Caco-2 (cell line): ENCODE results near the gene TMEM236. TPM values are rescaled to one million over a fixed set of nuclear protein-coding genes. Genes with fewer than 3 reads are reported as not detected.

ENCODE experiments used
- BruUV-seq: library from RNA; stranded (reverse); fragments of 400-500 nt; replicated peaks from 2 replicates; lab custom pipeline; 2021; lab: Mats Ljungman, UMichigan
- CTCF ChIA-PET: fragments of 300-600 bp; sonication (Branson Sonifier 250); formaldehyde crosslinking; loops from one replicate; lab custom pipeline; 2022; ENCODE audit warnings: antibody characterized with exemption; lab: Charles Lee
- POLR2A ChIA-PET: fragments of 300-600 bp; sonication (Branson Sonifier 250); formaldehyde crosslinking; loops from one replicate; lab custom pipeline; 2022; ENCODE audit warnings: antibody characterized with exemption; lab: Charles Lee
- DNase-seq, 2 experiments: peaks; one replicate each; pipeline versions ENCODE4 v3.0.0 to v3.0.0-alpha.2; 2020 to 2022
- H3K27me3 ChIP-seq: replicated peaks from 2 replicates; pipeline ENCODE4 v1.6.0; 2011; ENCODE audit warnings: low read length; ENCODE audit not compliant: control insufficient read depth, insufficient read depth
- H3K36me3 ChIP-seq: 2 replicates; pipeline ENCODE4 v1.5.1; 2011; ENCODE audit warnings: low read length; ENCODE audit not compliant: control insufficient read depth, insufficient read depth
- H3K4me1 ChIP-seq: fragments of 250-450 bp; sonication (Bioruptor Pico); 2 replicates; pipeline ENCODE4 v1.5.1; 2020; ENCODE audit warnings: mild to moderate bottlenecking
- H3K4me3 ChIP-seq: 2 replicates; pipeline ENCODE4 v1.5.1; 2011; ENCODE audit warnings: low read depth, mild to moderate bottlenecking, control low read depth, low read length
- H3K9me3 ChIP-seq: fragments of 250-450 bp; sonication (Bioruptor Pico); 2 replicates; pipeline ENCODE4 v1.5.1; 2020; ENCODE audit warnings: mild to moderate bottlenecking, moderate library complexity
- H3K27ac Mint-ChIP-seq: one replicate; pipeline ENCODE4 v1.8.0; 2022; ENCODE audit warnings: mixed read lengths; ENCODE audit not compliant: unreplicated experiment
- H3K27me3 Mint-ChIP-seq: one replicate; pipeline ENCODE4 v1.8.0; 2022; ENCODE audit warnings: mixed read lengths; ENCODE audit not compliant: insufficient read depth, unreplicated experiment
- H3K36me3 Mint-ChIP-seq: one replicate; pipeline ENCODE4 v1.8.0; 2022; ENCODE audit warnings: mild to moderate bottlenecking, mixed read lengths; ENCODE audit not compliant: insufficient read depth, unreplicated experiment
- H3K4me1 Mint-ChIP-seq: one replicate; pipeline ENCODE4 v1.8.0; 2022; ENCODE audit warnings: low read depth, mixed read lengths; ENCODE audit not compliant: unreplicated experiment
- H3K4me3 Mint-ChIP-seq: one replicate; pipeline ENCODE4 v1.8.0; 2022; ENCODE audit warnings: mild to moderate bottlenecking, moderate library complexity, mixed read lengths; ENCODE audit not compliant: unreplicated experiment
- H3K9me3 Mint-ChIP-seq: one replicate; pipeline ENCODE4 v1.8.0; 2022; ENCODE audit warnings: mixed read lengths; ENCODE audit not compliant: unreplicated experiment
- intact Hi-C: fragments of 100-400 bp; cut with micrococcal nuclease; formaldehyde crosslinking; loops from one replicate; pipeline ENCODE4 v1.10.0; 2022; ENCODE audit not compliant: unreplicated experiment
- total RNA-seq: library from RNA; stranded (reverse); gene quantifications from 2 replicates; pipeline ENCODE4 v1.2.3, GENCODE V29; 2022
- TF ChIP-seq, protein P1 (sequence below), 2 experiments: fragments of 200-600 bp in 1 of 2; IDR thresholded peaks; 1 replicate in 1 of 2; 2 replicates in 1 of 2; pipeline versions ENCODE4 v1.5.1 to v1.8.0; 2011 to 2022; ENCODE audit warnings: antibody characterized with exemption in 1 of 2, control low read depth in 1 of 2, inconsistent platforms in 1 of 2, low read depth in 1 of 2, low read length in 1 of 2, mild to moderate bottlenecking in 1 of 2, moderate library complexity in 1 of 2; ENCODE audit not compliant: insufficient read depth in 1 of 2, severe bottlenecking in 1 of 2, unreplicated experiment in 1 of 2

The TMEM236 gene
- total RNA-seq, 1 experiment from 2014 or later: 0.64 TPM

DNA sequence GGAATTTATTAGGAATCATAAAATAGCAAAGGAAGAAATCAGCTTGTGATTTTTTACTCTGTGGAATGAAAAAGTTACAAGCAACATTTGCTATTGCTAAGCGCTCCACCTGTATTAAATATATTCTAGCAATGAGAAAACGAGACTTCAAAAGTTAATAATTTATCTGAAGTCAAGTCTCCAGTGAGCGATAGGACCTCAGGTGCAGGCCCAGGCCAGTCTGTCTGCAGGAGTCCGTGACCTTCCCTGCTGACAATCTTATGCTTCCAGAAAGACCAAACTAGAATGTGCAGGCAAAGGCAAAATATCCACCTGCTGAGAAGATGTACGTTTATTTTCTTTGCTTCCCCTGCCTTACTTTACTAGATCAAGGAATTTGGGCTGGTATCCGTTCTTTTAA, 79.9 kb downstream of the TMEM236 start:
- TF ChIP-seq, protein P1, sequence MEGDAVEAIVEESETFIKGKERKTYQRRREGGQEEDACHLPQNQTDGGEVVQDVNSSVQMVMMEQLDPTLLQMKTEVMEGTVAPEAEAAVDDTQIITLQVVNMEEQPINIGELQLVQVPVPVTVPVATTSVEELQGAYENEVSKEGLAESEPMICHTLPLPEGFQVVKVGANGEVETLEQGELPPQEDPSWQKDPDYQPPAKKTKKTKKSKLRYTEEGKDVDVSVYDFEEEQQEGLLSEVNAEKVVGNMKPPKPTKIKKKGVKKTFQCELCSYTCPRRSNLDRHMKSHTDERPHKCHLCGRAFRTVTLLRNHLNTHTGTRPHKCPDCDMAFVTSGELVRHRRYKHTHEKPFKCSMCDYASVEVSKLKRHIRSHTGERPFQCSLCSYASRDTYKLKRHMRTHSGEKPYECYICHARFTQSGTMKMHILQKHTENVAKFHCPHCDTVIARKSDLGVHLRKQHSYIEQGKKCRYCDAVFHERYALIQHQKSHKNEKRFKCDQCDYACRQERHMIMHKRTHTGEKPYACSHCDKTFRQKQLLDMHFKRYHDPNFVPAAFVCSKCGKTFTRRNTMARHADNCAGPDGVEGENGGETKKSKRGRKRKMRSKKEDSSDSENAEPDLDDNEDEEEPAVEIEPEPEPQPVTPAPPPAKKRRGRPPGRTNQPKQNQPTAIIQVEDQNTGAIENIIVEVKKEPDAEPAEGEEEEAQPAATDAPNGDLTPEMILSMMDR (IDR thresholded peaks at IDR 0.05; ENCODE audit: insufficient read depth in 1 of 2, low read depth in 1 of 2, low read length in 1 of 2, severe bottlenecking in 1 of 2, unreplicated experiment in 1 of 2): no peak
- CTCF ChIA-PET: no interaction called here
- H3K4me3 Mint-ChIP-seq: no peak overlapping the region

DNA sequence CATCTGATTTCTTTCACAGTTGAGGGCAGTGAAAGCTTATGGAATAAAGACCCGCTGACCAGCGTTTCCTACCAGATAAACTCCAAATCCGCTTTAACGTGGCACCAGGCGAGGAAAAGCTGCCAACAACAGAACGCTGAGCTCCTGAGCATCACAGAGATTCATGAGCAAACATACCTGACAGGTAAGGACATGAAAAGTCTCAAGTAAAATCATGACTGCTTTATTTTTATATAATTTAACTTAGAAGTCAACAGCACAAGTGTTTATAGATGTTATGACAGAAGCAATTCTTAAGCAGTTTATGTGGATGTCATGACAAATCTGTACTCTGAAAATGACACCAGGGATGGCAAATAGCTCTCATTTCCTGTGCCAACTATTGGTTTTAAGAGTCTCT, 81.7 kb downstream of the TMEM236 start:
- Histone ChIP-seq H3K4me3 (no peak overlapping the region), H3K4me1 (peaks cover 11% of the 10 kb centered on the region), H3K36me3 (no peaks in the 10 kb centered on the region), H3K9me3 (peaks cover 4% of the 10 kb centered on the region; the same call in 1 of the 2 replicates), H3K27me3 (no peaks in the 10 kb centered on the region)
- Mint-ChIP-seq H3K27ac (no peak overlapping the region), H3K9me3 (no peaks in the 10 kb centered on the region), H3K4me3 (no peak overlapping the region), H3K36me3 (no peaks in the 10 kb centered on the region), H3K4me1 (peaks cover 20% of the 10 kb centered on the region), H3K27me3 (peaks cover 2% of the 10 kb centered on the region)
- no peak for DNase-seq
- BruUV-seq: no TSS peak
- CTCF ChIA-PET: no interaction called here
- TF ChIP-seq, protein P1 (IDR thresholded peaks at IDR 0.05; ENCODE audit: insufficient read depth in 1 of 2, low read depth in 1 of 2, low read length in 1 of 2, severe bottlenecking in 1 of 2, unreplicated experiment in 1 of 2): no peak
- POLR2A ChIA-PET: no interaction called here
- intact Hi-C loops: no loop called here

More for the DNA sequence above, 79.9 kb downstream of the TMEM236 start:
- Histone ChIP-seq H3K9me3 (peaks cover 4% of the 10 kb centered on the region; the same call in 1 of the 2 replicates), H3K4me1 (peaks cover 11% of the 10 kb centered on the region), H3K36me3 (no peaks in the 10 kb centered on the region), H3K27me3 (no peaks in the 10 kb centered on the region), H3K4me3 (no peak overlapping the region)
- Mint-ChIP-seq H3K27me3 (peaks cover 5% of the 10 kb centered on the region), H3K4me1 (peaks cover 17% of the 10 kb centered on the region), H3K36me3 (no peaks in the 10 kb centered on the region), H3K9me3 (no peaks in the 10 kb centered on the region), H3K27ac (no peak overlapping the region)
- POLR2A ChIA-PET: no interaction called here
- no TSS peak for BruUV-seq
- intact Hi-C loops: no loop called here
- no peak for DNase-seq

DNA sequence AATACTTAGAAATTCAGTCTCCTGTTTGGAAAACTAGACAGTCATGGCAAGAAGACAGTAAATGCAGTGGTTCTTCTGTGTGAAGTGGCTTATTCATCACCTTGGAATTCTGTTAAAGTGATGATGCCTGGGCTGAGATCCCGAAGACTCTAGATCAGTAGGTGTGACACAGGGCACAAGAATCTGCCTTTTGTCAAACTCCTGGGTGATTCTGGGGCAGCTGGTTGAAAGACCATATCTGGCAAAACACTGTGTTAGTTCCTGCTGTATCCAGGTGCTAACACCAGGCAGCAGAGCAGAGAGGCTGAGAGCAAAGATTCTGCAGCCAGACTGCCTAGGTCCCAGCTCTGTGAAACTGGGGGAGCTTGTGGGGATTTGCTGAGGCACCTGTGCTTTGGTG, 83.7 kb downstream of the TMEM236 start:
- Mint-ChIP-seq H3K4me1 (peaks cover 20% of the 10 kb centered on the region), H3K9me3 (no peaks in the 10 kb centered on the region)

More for the DNA sequence above, 83.7 kb downstream of the TMEM236 start:
- peak; percentile 29 to 51 for DNase-seq
- H3K9me3 ChIP-seq: no peaks in the 10 kb centered on the region
- Mint-ChIP-seq H3K27me3 (no peaks in the 10 kb centered on the region), H3K4me3 (peak overlapping the region; percentile 55), H3K27ac (peak overlapping the region; percentile 26), H3K36me3 (no peaks in the 10 kb centered on the region)
- CTCF ChIA-PET: no interaction called here
- TF ChIP-seq, protein P1 (IDR thresholded peaks at IDR 0.05; ENCODE audit: insufficient read depth in 1 of 2, low read depth in 1 of 2, low read length in 1 of 2, severe bottlenecking in 1 of 2, unreplicated experiment in 1 of 2): no peak
- no peaks in the 10 kb centered on the region for H3K27me3 ChIP-seq
- no TSS peak for BruUV-seq
- H3K36me3 ChIP-seq: no peaks in the 10 kb centered on the region
- H3K4me1 ChIP-seq: peaks cover 11% of the 10 kb centered on the region
- intact Hi-C loops: no loop called here
- H3K4me3 ChIP-seq: no peak overlapping the region
- POLR2A ChIA-PET: no interaction called here
